SK-N-SH (cell line): ENCODE measurements around the gene CIT. TPM values are rescaled to one million over a fixed set of nuclear protein-coding genes. Genes with fewer than 3 reads are reported as not detected.

ENCODE experiments used
- CTCF ChIA-PET: fragments of 300-600, 350-600 bp; formaldehyde crosslinking; extraction: SDS; loops from one replicate; lab custom pipeline; 2021; lab: Yijun Ruan, JAX
- POLR2A ChIA-PET: fragments of 350-600 bp; sonication (Branson Sonifier 250); formaldehyde crosslinking; extraction: SDS; loops from one replicate; lab custom pipeline; 2020; ENCODE audit warnings: antibody characterized with exemption, inconsistent platforms; lab: Yijun Ruan, JAX
- DNase-seq: peaks from one replicate; pipeline ENCODE4 v3.0.0; 2012
- H2AFZ ChIP-seq: fragments of 200-600 bp; sonication (generic); 2 replicates; pipeline ENCODE4 v1.8.1; 2016; ENCODE audit warnings: antibody characterized with exemption, mild to moderate bottlenecking, low read depth
- H3F3A ChIP-seq: fragments of 200-600 bp; sonication (generic); replicated peaks from 2 replicates; pipeline ENCODE3; 2016; ENCODE audit warnings: antibody characterized with exemption, mild to moderate bottlenecking; ENCODE audit not compliant: insufficient read depth
- H3K27ac ChIP-seq, 2 experiments: fragments of 200-500 bp in 1 of 2; fragments of 200-600 bp in 1 of 2; sonication (Bioruptor generic) in 1 of 2; sonication (generic), shearing (Covaris generic) in 1 of 2; 2 replicates each; pipeline versions ENCODE4 v1.5.1 to v1.6.1; 2014 to 2016; ENCODE audit warnings: low read depth in 2 of 2, inconsistent platforms in 1 of 2, low read length in 1 of 2, mild to moderate bottlenecking in 1 of 2, mixed read lengths in 1 of 2
- H3K27me3 ChIP-seq: fragments of 200-600 bp; sonication (generic), shearing (Covaris generic); 2 replicates; pipeline ENCODE4 v1.6.1; 2016; ENCODE audit warnings: mixed run types; ENCODE audit not compliant: insufficient read depth
- H3K36me3 ChIP-seq, 2 experiments: fragments of 200-500 bp in 1 of 2; fragments of 200-600 bp in 1 of 2; sonication (Bioruptor generic) in 1 of 2; sonication (generic) in 1 of 2; replicated peaks in 1 of 2; 2 replicates each; pipeline versions ENCODE3 to v1.5.1; 2014 to 2016; ENCODE audit warnings: low read length in 1 of 2, mild to moderate bottlenecking in 1 of 2; ENCODE audit not compliant: insufficient read depth in 2 of 2, control insufficient read depth in 1 of 2
- H3K4me1 ChIP-seq, 2 experiments: fragments of 200-500 bp in 1 of 2; fragments of 200-600 bp in 1 of 2; sonication (Bioruptor generic) in 1 of 2; sonication (generic), shearing (Covaris generic) in 1 of 2; 2 replicates each; pipeline versions ENCODE4 v1.5.1 to v1.6.1; 2014 to 2016; ENCODE audit warnings: low read depth in 1 of 2, low read length in 1 of 2, mixed run types in 1 of 2; ENCODE audit not compliant: insufficient read depth in 2 of 2, control insufficient read depth in 1 of 2
- H3K4me2 ChIP-seq: fragments of 200-600 bp; sonication (generic), shearing (Covaris generic); 2 replicates; pipeline ENCODE4 v1.6.1; 2017; ENCODE audit warnings: mixed run types
- H3K4me3 ChIP-seq, 2 experiments: fragments of 200-500 bp in 1 of 2; fragments of 200-600 bp in 1 of 2; sonication (Bioruptor generic) in 1 of 2; sonication (generic), shearing (Covaris generic) in 1 of 2; 2 replicates each; pipeline versions ENCODE4 v1.5.1 to v1.8.1; 2014 to 2016; ENCODE audit warnings: low read depth in 2 of 2, inconsistent platforms in 1 of 2, low read length in 1 of 2, mild to moderate bottlenecking in 1 of 2, mixed read lengths in 1 of 2, moderate library complexity in 1 of 2
- H3K79me2 ChIP-seq: fragments of 200-600 bp; sonication (generic); 2 replicates; pipeline ENCODE4 v1.8.1; 2017; ENCODE audit warnings: mild to moderate bottlenecking; ENCODE audit not compliant: insufficient read depth
- H3K9ac ChIP-seq: fragments of 200-600 bp; sonication (generic); 2 replicates; pipeline ENCODE4 v1.6.1; 2017; ENCODE audit warnings: mixed run types
- H3K9me2 ChIP-seq: fragments of 200-600 bp; sonication (generic); 2 replicates; pipeline ENCODE4 v1.6.1; 2017; ENCODE audit warnings: mixed run types
- H3K9me3 ChIP-seq: fragments of 200-600 bp; sonication (generic); 2 replicates; pipeline ENCODE4 v1.6.1; 2017; ENCODE audit warnings: mixed run types, mild to moderate bottlenecking, moderate library complexity
- H4K20me1 ChIP-seq: fragments of 200-600 bp; sonication (generic); 2 replicates; pipeline ENCODE4 v1.6.1; 2017; ENCODE audit warnings: mild to moderate bottlenecking, mixed run types; ENCODE audit not compliant: insufficient read depth
- CHD2 ChIP-seq: fragments of 150-350 bp; IDR thresholded peaks from 2 replicates; pipeline ENCODE4 v1.6.1; 2018; ENCODE audit warnings: low read length; ENCODE audit not compliant: partially characterized antibody
- ELF1 ChIP-seq: IDR thresholded peaks from 2 replicates; pipeline ENCODE4 v1.4.0; 2012
- EP300 ChIP-seq, 2 experiments: IDR thresholded peaks; 2 replicates each; pipeline versions ENCODE4 v1.4.0 to v1.6.1; 2012; ENCODE audit warnings: borderline replicate concordance in 1 of 2, low read depth in 1 of 2, low read length in 1 of 2
- GABPA ChIP-seq: IDR thresholded peaks from 2 replicates; pipeline ENCODE4 v1.4.0; 2012; ENCODE audit warnings: low read depth, mild to moderate bottlenecking
- GATA2 ChIP-seq: sonication (generic); formaldehyde crosslinking; IDR thresholded peaks from 2 replicates; pipeline ENCODE4 v1.5.0; 2020; ENCODE audit warnings: mild to moderate bottlenecking, missing genetic modification reagents
- POLR2AphosphoS5 ChIP-seq: IDR thresholded peaks from 2 replicates; pipeline ENCODE4 v1.6.1; 2012; ENCODE audit warnings: low read depth, low read length
- RXRA ChIP-seq: IDR thresholded peaks from 2 replicates; pipeline ENCODE4 v1.4.0; 2012; ENCODE audit warnings: low read depth, mild to moderate bottlenecking, borderline replicate concordance
- SIN3A ChIP-seq: IDR thresholded peaks from 2 replicates; pipeline ENCODE4 v1.6.1; 2012; ENCODE audit warnings: low read depth, mild to moderate bottlenecking, low read length, moderate library complexity, borderline replicate concordance
- TAF1 ChIP-seq: IDR thresholded peaks from 2 replicates; pipeline ENCODE4 v1.6.1; 2012; ENCODE audit warnings: low read depth, mild to moderate bottlenecking, low read length, moderate library complexity, borderline replicate concordance
- TCF12 ChIP-seq: IDR thresholded peaks from 2 replicates; pipeline ENCODE4 v1.4.0; 2012
- TEAD4 ChIP-seq: IDR thresholded peaks from 2 replicates; pipeline ENCODE4 v1.4.0; 2012; ENCODE audit warnings: mild to moderate bottlenecking, borderline replicate concordance; ENCODE audit not compliant: insufficient read depth
- WGBS: methylation state at CpG from one replicate; pipeline ENCODE4 v1.1.6; 2017; ENCODE audit warnings: low lambda C conversion rate; 5-methylcytosine and 5-hydroxymethylcytosine counted together
- polyA plus RNA-seq, 3 experiments: library from polyadenylated mRNA; depleted of rRNA; stranded (reverse); fragments of >200 nt; gene quantifications; 2 replicates each; pipeline ENCODE4 v1.2.3, GENCODE V29; 2012
- TF ChIP-seq, protein P1 (sequence below): IDR thresholded peaks from 2 replicates; pipeline ENCODE4 v1.4.0; 2012; ENCODE audit warnings: low read depth
- TF ChIP-seq, protein P2 (sequence below): fragments of 200-600 bp; sonication (generic); IDR thresholded peaks from 2 replicates; pipeline ENCODE4 v1.6.1; 2017; ENCODE audit warnings: antibody characterized with exemption, mild to moderate bottlenecking, moderate library complexity
- TF ChIP-seq, protein P3 (sequence below): IDR thresholded peaks from 2 replicates; pipeline ENCODE4 v1.4.0; 2012; ENCODE audit warnings: low read depth, borderline replicate concordance

CIT gene
- polyA plus RNA-seq, 1 of the 3 experiments (the other 2 are of a cell fraction), result 7.7 TPM

DNA sequence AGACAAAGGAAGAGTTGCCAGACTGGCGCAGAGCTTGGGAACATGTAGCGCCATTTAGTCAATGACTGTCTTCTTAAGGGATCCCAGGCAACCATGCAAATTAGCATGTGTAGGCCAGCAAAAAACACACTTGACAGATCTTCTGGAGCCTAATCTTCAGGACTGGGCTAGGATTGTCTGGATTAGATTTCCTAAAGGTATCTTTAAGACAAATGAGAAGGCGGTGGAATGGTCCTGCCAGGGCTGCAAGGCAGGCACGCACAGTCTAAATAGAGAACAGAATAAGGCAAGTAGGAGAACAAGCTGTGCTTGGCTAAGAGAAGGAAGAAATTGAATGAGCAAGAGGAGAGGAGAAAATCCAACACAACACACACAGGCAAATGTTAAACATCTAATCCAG lies 80.0 kb downstream of the CIT start:
- DNase-seq, result no peak
- Histone ChIP-seq H3K4me1 (no peaks in the 10 kb centered on the region), H3K9ac (no peak overlapping the region)
- TF ChIP-seq, protein P1, sequence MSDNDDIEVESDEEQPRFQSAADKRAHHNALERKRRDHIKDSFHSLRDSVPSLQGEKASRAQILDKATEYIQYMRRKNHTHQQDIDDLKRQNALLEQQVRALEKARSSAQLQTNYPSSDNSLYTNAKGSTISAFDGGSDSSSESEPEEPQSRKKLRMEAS, result no peak
- no peak for TF ChIP-seq ELF1
- TF ChIP-seq, all 33 proteins: peak for 0
- no peaks in the 10 kb centered on the region for H4K20me1 ChIP-seq
- no peaks in the 10 kb centered on the region; the same call in 1 of the 2 replicates for H3K79me2 ChIP-seq
- no peak overlapping the region for H2AFZ ChIP-seq
- no peaks in the 10 kb centered on the region for H3F3A ChIP-seq
- H3K9me3 ChIP-seq, result no peaks in the 10 kb centered on the region
- ChIA-PET CTCF (interaction anchor here (2.2 kb wide), 1 partner anchor 17 kb away, joined by 16 read pairs; no protein-coding TSS in a partner anchor), POLR2A (no interaction called here)
- 96% methylated on average over 4 of the region's 4 CpGs for WGBS
- peaks cover 4 to 6% of the 10 kb centered on the region in 2 experiments for H3K36me3 ChIP-seq
- H3K27ac ChIP-seq, result no peak overlapping the region
- no peaks in the 10 kb centered on the region for H3K9me2 ChIP-seq
- no peak overlapping the region for H3K4me3 ChIP-seq
- no peaks in the 10 kb centered on the region for H3K27me3 ChIP-seq
- no peak overlapping the region for H3K4me2 ChIP-seq

DNA sequence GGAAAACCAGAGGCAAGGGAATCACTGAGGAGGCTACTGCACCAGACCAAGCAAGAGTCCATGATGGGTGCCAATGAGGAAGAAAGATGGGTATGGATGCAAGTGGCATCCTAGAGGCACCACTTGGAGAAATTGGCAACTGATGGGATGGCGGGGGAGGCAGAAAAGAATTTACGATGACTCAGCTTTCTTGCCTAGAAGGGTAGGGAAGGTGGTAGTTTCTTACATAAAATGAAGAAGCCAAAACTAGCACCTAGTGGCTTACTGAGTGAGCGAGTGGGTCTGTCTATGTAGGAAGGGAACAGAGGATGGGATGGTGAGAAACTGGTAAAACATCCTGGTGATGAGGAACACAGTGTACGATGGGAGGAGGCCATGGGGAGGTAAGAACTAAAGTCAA lies 80.8 kb downstream of the CIT start:
- 96% methylated on average over 4 of the region's 4 CpGs for WGBS
- no peak for DNase-seq
- Histone ChIP-seq H3F3A (no peaks in the 10 kb centered on the region), H3K4me2 (no peak overlapping the region), H3K4me1 (no peaks in the 10 kb centered on the region), H3K9me3 (no peaks in the 10 kb centered on the region), H3K27ac (no peak overlapping the region), H2AFZ (no peak overlapping the region), H3K27me3 (no peaks in the 10 kb centered on the region), H3K79me2 (no peaks in the 10 kb centered on the region; the same call in 1 of the 2 replicates), H3K9ac (no peak overlapping the region), H3K36me3 (peaks cover 6% of the 10 kb centered on the region in 2 experiments), H3K9me2 (no peaks in the 10 kb centered on the region), H4K20me1 (no peaks in the 10 kb centered on the region), H3K4me3 (no peak overlapping the region)
- ChIA-PET CTCF (interaction anchor here (0.9 to 8.3 kb wide), 2 partner anchors 8 to 15 kb away, joined by 3 to 70 read pairs; no protein-coding TSS in a partner anchor), POLR2A (no interaction called here)
- TF ChIP-seq, protein P2, sequence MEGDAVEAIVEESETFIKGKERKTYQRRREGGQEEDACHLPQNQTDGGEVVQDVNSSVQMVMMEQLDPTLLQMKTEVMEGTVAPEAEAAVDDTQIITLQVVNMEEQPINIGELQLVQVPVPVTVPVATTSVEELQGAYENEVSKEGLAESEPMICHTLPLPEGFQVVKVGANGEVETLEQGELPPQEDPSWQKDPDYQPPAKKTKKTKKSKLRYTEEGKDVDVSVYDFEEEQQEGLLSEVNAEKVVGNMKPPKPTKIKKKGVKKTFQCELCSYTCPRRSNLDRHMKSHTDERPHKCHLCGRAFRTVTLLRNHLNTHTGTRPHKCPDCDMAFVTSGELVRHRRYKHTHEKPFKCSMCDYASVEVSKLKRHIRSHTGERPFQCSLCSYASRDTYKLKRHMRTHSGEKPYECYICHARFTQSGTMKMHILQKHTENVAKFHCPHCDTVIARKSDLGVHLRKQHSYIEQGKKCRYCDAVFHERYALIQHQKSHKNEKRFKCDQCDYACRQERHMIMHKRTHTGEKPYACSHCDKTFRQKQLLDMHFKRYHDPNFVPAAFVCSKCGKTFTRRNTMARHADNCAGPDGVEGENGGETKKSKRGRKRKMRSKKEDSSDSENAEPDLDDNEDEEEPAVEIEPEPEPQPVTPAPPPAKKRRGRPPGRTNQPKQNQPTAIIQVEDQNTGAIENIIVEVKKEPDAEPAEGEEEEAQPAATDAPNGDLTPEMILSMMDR, result no peak
- TF ChIP-seq EP300 (IDR thresholded peaks at IDR 0.05; ENCODE audit: borderline replicate concordance in 1 of 2, low read depth in 1 of 2, low read length in 1 of 2) (no peak), TAF1 (no peak), GATA2 (CRISPR knock-in tag) (no peak), GABPA (no peak), SIN3A (no peak), POLR2AphosphoS5 (no peak), TCF12 (no peak)

DNA sequence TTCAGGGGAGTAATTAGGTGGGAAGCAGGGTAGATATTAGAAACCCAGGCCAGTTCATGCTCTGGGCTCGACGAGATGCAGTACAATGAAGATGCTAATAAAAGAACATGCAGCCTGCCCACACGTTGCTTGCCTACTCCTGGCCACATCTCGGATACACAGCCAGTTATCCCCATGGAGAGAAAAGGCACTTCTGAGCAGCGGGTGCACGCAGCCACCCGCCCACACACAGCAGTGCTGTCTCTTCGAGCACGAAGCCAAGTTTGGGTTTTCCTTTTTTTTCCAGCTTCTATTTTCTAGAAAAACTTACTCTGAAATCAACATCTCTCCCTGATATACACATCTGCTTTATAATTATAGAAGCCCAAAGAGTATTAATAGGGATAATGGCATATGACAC lies 85.7 kb downstream of the CIT start:
- H3K9me2 ChIP-seq, result no peaks in the 10 kb centered on the region
- no peak overlapping the region for H2AFZ ChIP-seq
- POLR2A ChIA-PET, result no interaction called here
- no peaks in the 10 kb centered on the region; the same call in 1 of the 2 replicates for H3K79me2 ChIP-seq
- no peaks in the 10 kb centered on the region for H3K27me3 ChIP-seq
- no peaks in the 10 kb centered on the region for H4K20me1 ChIP-seq
- H3K4me3 ChIP-seq, result no peak overlapping the region
- no peaks in the 10 kb centered on the region for H3K9me3 ChIP-seq
- H3K27ac ChIP-seq, result no peak overlapping the region
- H3K4me1 ChIP-seq, result no peaks in the 10 kb centered on the region
- H3K36me3 ChIP-seq, result peaks cover 6% of the 10 kb centered on the region in 2 experiments
- CTCF ChIA-PET, result interaction anchor here (1.5 to 8.3 kb wide), 2 partner anchors 10 to 13 kb away, joined by 5 to 70 read pairs; no protein-coding TSS in a partner anchor
- WGBS, result 97% methylated on average over 9 of the region's 9 CpGs
- no peak for DNase-seq
- TF ChIP-seq, protein P3, sequence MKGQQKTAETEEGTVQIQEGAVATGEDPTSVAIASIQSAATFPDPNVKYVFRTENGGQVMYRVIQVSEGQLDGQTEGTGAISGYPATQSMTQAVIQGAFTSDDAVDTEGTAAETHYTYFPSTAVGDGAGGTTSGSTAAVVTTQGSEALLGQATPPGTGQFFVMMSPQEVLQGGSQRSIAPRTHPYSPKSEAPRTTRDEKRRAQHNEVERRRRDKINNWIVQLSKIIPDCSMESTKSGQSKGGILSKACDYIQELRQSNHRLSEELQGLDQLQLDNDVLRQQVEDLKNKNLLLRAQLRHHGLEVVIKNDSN, result no peak
- no peak for TF ChIP-seq TEAD4
- no peak for TF ChIP-seq CHD2
- TF ChIP-seq RXRA, result no peak
- no peak overlapping the region for H3K4me2 ChIP-seq
- H3K9ac ChIP-seq, result no peak overlapping the region
- H3F3A ChIP-seq, result no peaks in the 10 kb centered on the region
